ENCODE data around the gene RNGTT. TPM values are rescaled to one million over a fixed set of nuclear protein-coding genes. Genes with fewer than 3 reads are reported as not detected.

RNGTT gene
- total and polyA plus RNA-seq, 12 donors, result 3.1 to 10.9 (median 8.6) TPM

DNA sequence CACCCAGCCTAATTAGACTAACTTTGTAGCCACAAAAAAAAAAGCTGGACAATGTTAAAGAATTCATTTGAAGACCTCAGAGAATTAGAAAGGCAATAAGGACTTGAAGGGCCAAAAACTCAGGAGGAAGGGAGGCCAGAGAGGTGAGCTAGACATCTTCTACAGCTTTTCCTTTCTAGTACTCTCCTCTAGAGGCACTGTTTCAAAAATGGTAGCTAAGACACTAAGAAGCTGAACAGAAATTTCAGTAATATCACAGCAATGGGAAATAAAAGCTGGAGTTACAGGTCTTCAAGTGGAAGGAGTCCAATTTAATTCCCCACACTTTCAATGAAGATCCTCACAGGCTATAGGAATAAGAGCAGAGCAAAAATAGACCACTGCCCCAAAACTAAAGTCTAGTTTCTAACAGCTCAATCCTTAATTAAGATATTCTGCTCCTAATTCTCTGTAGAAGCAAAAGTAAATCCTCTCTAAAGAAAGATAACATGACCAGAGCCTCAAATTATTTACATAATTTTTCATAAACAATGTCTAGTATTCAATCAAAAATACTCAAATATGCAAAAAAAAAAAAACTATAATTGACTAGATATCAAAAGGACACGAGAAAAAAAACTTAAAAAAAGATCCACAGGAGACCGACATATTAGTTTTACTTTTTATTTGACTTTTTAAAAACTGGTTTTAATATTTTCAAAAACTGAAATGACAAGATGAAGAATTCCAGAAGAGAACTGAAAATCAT is 63.7 kb downstream of the RNGTT start:
- Histone ChIP-seq H3K36me3 (peaks cover 0 to 29% (median 0%) of the 10 kb centered on the region in 9 donors), H3K27ac (no peak overlapping the region), H3K4me3 (no peak overlapping the region), H3K27me3 (no peaks in the 10 kb centered on the region), H3K4me1 (no peaks in the 10 kb centered on the region), H3K9me3 (no peaks in the 10 kb centered on the region)
- no peak for DNase-seq
- TF ChIP-seq, protein P1, sequence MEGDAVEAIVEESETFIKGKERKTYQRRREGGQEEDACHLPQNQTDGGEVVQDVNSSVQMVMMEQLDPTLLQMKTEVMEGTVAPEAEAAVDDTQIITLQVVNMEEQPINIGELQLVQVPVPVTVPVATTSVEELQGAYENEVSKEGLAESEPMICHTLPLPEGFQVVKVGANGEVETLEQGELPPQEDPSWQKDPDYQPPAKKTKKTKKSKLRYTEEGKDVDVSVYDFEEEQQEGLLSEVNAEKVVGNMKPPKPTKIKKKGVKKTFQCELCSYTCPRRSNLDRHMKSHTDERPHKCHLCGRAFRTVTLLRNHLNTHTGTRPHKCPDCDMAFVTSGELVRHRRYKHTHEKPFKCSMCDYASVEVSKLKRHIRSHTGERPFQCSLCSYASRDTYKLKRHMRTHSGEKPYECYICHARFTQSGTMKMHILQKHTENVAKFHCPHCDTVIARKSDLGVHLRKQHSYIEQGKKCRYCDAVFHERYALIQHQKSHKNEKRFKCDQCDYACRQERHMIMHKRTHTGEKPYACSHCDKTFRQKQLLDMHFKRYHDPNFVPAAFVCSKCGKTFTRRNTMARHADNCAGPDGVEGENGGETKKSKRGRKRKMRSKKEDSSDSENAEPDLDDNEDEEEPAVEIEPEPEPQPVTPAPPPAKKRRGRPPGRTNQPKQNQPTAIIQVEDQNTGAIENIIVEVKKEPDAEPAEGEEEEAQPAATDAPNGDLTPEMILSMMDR (IDR thresholded peaks at IDR 0.05), result no peak
- 98 to 99% methylated on average over 2 of the region's 2 CpGs for WGBS, 2 donors
- ATAC-seq, result no peak
- intact Hi-C loops (cut with DNase I), result no loop called here

DNA sequence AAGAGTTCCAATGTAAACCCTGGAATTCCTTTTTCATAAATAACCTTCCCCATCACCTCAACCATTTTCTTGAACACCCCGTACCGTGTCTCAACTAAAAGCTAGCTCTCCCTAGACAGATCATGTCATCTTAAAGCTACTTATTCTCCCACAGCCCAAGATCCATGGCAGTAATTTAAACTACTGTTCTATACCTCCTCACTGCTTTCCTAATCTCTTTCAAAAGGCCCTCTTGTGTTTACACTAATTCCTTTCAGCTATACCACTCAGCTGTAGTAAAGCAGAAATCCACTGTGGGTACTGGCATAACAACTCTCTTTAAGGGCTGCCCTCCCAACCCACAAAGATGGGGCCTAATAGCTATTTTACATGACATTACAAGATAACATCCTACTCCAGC is 67.5 kb downstream of the RNGTT start:
- intact Hi-C loops (cut with DNase I), result no loop called here
- Histone ChIP-seq H3K4me3 (no peak overlapping the region), H3K36me3 (peaks cover 0 to 4% (median 0%) of the 10 kb centered on the region in 9 donors), H3K27ac (no peak overlapping the region), H3K27me3 (no peaks in the 10 kb centered on the region), H3K4me1 (no peaks in the 10 kb centered on the region), H3K9me3 (no peaks in the 10 kb centered on the region)
- DNase-seq (no peak), ATAC-seq (no peak)
- TF ChIP-seq, protein P1 (IDR thresholded peaks at IDR 0.05), result no peak
- WGBS, 2 donors, result 96 to 99% methylated on average over 2 of the region's 2 CpGs

- ATAC-seq (no peak), DNase-seq (no peak)
- TF ChIP-seq, protein P1 (IDR thresholded peaks at IDR 0.05), result no peak
- 85 to 90% methylated on average over 5 of the region's 5 CpGs for WGBS, 2 donors
- Histone ChIP-seq H3K27ac (no peak overlapping the region), H3K36me3 (peaks cover 0 to 42% (median 4%) of the 10 kb centered on the region in 9 donors), H3K27me3 (no peaks in the 10 kb centered on the region), H3K9me3 (no peaks in the 10 kb centered on the region), H3K4me3 (no peak overlapping the region), H3K4me1 (no peaks in the 10 kb centered on the region)
- intact Hi-C loops (cut with DNase I), result no loop called here
Measured at GRCh38 chr6:88890860-88891845, 72.3 kb downstream of the RNGTT start.

DNA sequence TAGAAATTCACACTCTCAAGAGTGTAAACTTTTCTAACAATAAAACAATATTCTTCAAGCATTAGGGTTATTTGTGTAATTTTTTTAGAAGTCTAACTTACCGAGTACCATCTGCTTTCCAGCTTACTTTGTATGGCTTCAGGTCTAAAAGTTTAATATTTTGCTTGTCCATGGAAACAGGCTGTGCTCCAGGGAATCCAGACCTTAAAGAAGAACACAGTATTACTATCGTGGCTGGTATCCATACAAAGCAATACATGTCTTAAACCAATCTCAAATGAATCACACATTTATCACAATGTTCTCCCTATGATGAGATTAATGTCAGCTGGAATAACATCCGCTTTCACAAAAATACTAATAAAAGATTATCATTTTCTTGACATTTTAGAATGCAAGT is 73.0 kb downstream of the RNGTT start:
- DNase-seq, result no peak
- Histone ChIP-seq H3K4me1 (no peaks in the 10 kb centered on the region), H3K4me3 (no peak overlapping the region), H3K9me3 (peaks cover 0 to 4% (median 0%) of the 10 kb centered on the region in 11 donors), H3K27me3 (no peaks in the 10 kb centered on the region), H3K27ac (no peak overlapping the region), H3K36me3 (peaks cover 0 to 49% (median 4%) of the 10 kb centered on the region in 9 donors)
- ATAC-seq, result peak in 1 of 8 donors; percentile 41
- TF ChIP-seq, protein P1 (IDR thresholded peaks at IDR 0.05), result no peak
- intact Hi-C loops (cut with DNase I), result no loop called here
- WGBS, 2 donors, result 68 to 69% methylated on average over 3 of the region's 3 CpGs

Measured in heart right ventricle (tissue), 16 donors.